HepG2 (cell line): ENCODE measurements around the gene LRRC15. TPM values are rescaled to one million over a fixed set of nuclear protein-coding genes. Genes with fewer than 3 reads are reported as not detected.

Experiments
- ARNT ChIP-seq: fragments of 450-650 bp; IDR thresholded peaks from 2 replicates; pipeline ENCODE4 v1.6.1; 2017
- CCAR2 ChIP-seq: fragments of 200-400 bp; formaldehyde crosslinking; optimal IDR thresholded peaks from 2 replicates; pipeline ENCODE3; 2018; ENCODE audit warnings: low read depth, mild to moderate bottlenecking, low read length, moderate library complexity
- CHD4 ChIP-seq: fragments of 200-600 bp; sonication (generic); IDR thresholded peaks from 2 replicates; pipeline ENCODE4 v1.7.0; 2017; ENCODE audit warnings: mild to moderate bottlenecking, low read length, borderline replicate concordance
- ELF1 ChIP-seq: sonication (generic); formaldehyde crosslinking; IDR thresholded peaks from 2 replicates; pipeline ENCODE4 v1.4.0; 2020; ENCODE audit warnings: missing genetic modification reagents
- HOXA3 ChIP-seq: sonication (generic); formaldehyde crosslinking; IDR thresholded peaks from 2 replicates; pipeline ENCODE4 v1.5.0; 2020; ENCODE audit warnings: missing genetic modification reagents
- MEIS2 ChIP-seq: sonication (generic); formaldehyde crosslinking; IDR thresholded peaks from 2 replicates; pipeline ENCODE4 v1.9.0; 2021; ENCODE audit warnings: mild to moderate bottlenecking, missing genetic modification reagents
- NFRKB ChIP-seq: fragments of 450-650 bp; IDR thresholded peaks from 2 replicates; pipeline ENCODE4 v1.6.1; 2017
- SNAPC2 ChIP-seq: sonication (generic); formaldehyde crosslinking; IDR thresholded peaks from 2 replicates; pipeline ENCODE4 v1.8.1; 2022; ENCODE audit warnings: mild to moderate bottlenecking, missing genetic modification reagents
- TAF1 ChIP-seq: sonication (generic); formaldehyde crosslinking; IDR thresholded peaks from 2 replicates; pipeline ENCODE4 v1.4.0; 2020; ENCODE audit warnings: missing genetic modification reagents
- ZNF564 ChIP-seq: sonication (generic); formaldehyde crosslinking; IDR thresholded peaks from 2 replicates; pipeline ENCODE4 v1.8.1; 2023; ENCODE audit warnings: mild to moderate bottlenecking, missing genetic modification reagents
- ZNF781 ChIP-seq: sonication (generic); formaldehyde crosslinking; IDR thresholded peaks from 2 replicates; pipeline ENCODE4 v1.5.1; 2020; ENCODE audit warnings: borderline replicate concordance, mild to moderate bottlenecking, missing genetic modification reagents; ENCODE audit errors: not compliant biosample characterization
- ZSCAN20 ChIP-seq: sonication (generic); formaldehyde crosslinking; IDR thresholded peaks from 2 replicates; pipeline ENCODE4 v1.4.0; 2020; ENCODE audit warnings: missing genetic modification reagents, mild to moderate bottlenecking, borderline replicate concordance
- polyA plus RNA-seq, 8 experiments: library from polyadenylated mRNA; depleted of rRNA in 3 of 8; stranded (reverse) in 7 of 8; unstranded in 1 of 8; fragments of >200 nt; fragmentation: Illumina TruSeq in 4 of 8; extraction: Trizol in 4 of 8; gene quantifications; 2 replicates each; pipeline versions ENCODE4 v1.2.1 to v1.2.3, GENCODE V29; 2011 to 2016; ENCODE audit warnings: low read depth in 4 of 8, missing spikeins in 1 of 8, mixed read lengths in 1 of 8; ENCODE audit not compliant: insufficient read depth in 1 of 8
- total RNA-seq, 5 experiments: library from RNA; depleted of rRNA; stranded (reverse); fragments of >200 nt; fragmentation: Illumina TruSeq; extraction: Trizol; gene quantifications; 2 replicates each; pipeline ENCODE4 v1.2.3, GENCODE V29; 2016; ENCODE audit warnings: low read depth in 1 of 5
- TF ChIP-seq, protein P1 (sequence below): sonication (generic); formaldehyde crosslinking; IDR thresholded peaks from 2 replicates; pipeline ENCODE4 v1.5.0; 2020; ENCODE audit warnings: missing genetic modification reagents
- TF ChIP-seq, protein P2 (sequence below): sonication (generic); formaldehyde crosslinking; IDR thresholded peaks from 2 replicates; pipeline ENCODE4 v1.4.0; 2020; ENCODE audit warnings: mild to moderate bottlenecking, missing genetic modification reagents
- TF ChIP-seq, protein P3 (sequence below): sonication (generic); formaldehyde crosslinking; conservative IDR thresholded peaks from 2 replicates; pipeline ENCODE4 v1.4.0; 2020; ENCODE audit warnings: missing genetic modification reagents
- TF ChIP-seq, protein P4 (sequence below): sonication (generic); formaldehyde crosslinking; IDR thresholded peaks from 2 replicates; pipeline ENCODE4 v1.4.0; 2020; ENCODE audit warnings: mild to moderate bottlenecking, missing genetic modification reagents
- TF ChIP-seq, protein P5 (sequence below): sonication (generic); formaldehyde crosslinking; IDR thresholded peaks from 2 replicates; pipeline ENCODE4 v1.4.0; 2020; ENCODE audit warnings: missing genetic modification reagents
- TF ChIP-seq, protein P6 (sequence below): sonication (generic); formaldehyde crosslinking; IDR thresholded peaks from 2 replicates; pipeline ENCODE4 v1.5.0; 2020; ENCODE audit warnings: missing genetic modification reagents
- TF ChIP-seq, protein P7 (sequence below): sonication (generic); formaldehyde crosslinking; IDR thresholded peaks from 2 replicates; pipeline ENCODE4 v1.5.1; 2020; ENCODE audit warnings: mild to moderate bottlenecking, missing genetic modification reagents

The LRRC15 gene
- total and polyA plus RNA-seq, 2 of the 13 experiments (the other 11 are each of a cell fraction or from before 2014, with no cell fraction given): not detected

DNA sequence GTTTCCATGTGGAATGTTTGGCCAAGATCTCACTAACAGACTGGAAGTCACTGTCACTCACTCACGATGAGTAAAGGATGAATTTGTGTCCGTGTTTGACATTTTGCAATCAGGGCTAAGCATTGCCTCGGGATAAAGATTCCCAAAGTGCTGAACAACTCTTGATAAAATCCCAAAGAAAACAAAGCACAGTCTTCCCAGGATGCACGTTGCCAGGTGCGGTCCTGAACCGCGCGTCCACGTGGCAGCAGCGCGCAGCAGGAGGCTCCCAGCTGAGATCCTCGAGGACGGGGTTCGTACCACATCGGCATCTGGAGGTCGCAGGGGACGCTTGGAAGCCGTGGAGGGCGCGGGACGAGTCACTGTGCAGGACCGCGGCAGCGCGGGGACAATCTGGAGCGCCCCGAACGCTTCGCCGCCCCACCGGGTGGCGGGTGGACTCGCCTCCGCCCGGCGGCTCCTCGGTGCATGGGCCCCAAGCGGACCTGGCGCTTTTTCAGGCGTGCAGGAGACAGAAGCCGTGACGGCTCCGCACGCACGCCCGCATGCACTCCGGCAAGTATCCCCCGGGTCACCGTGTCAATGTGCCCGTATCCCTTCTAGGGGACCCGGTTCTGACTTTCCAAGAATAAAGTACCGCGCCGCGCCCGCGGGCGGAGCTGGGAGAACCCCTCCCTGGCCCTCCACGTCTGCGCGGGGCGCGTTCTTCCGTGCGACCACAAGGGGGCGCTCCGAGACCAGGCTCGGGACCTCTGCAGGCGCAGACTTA, 36.1 kb downstream of the LRRC15 start (continued):
- no peak for TF ChIP-seq CCAR2
- TF ChIP-seq, protein P1, sequence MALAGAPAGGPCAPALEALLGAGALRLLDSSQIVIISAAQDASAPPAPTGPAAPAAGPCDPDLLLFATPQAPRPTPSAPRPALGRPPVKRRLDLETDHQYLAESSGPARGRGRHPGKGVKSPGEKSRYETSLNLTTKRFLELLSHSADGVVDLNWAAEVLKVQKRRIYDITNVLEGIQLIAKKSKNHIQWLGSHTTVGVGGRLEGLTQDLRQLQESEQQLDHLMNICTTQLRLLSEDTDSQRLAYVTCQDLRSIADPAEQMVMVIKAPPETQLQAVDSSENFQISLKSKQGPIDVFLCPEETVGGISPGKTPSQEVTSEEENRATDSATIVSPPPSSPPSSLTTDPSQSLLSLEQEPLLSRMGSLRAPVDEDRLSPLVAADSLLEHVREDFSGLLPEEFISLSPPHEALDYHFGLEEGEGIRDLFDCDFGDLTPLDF (CRISPR knock-in tag): no peak; the same call in 1 of the 2 replicates
- TF ChIP-seq, protein P2, sequence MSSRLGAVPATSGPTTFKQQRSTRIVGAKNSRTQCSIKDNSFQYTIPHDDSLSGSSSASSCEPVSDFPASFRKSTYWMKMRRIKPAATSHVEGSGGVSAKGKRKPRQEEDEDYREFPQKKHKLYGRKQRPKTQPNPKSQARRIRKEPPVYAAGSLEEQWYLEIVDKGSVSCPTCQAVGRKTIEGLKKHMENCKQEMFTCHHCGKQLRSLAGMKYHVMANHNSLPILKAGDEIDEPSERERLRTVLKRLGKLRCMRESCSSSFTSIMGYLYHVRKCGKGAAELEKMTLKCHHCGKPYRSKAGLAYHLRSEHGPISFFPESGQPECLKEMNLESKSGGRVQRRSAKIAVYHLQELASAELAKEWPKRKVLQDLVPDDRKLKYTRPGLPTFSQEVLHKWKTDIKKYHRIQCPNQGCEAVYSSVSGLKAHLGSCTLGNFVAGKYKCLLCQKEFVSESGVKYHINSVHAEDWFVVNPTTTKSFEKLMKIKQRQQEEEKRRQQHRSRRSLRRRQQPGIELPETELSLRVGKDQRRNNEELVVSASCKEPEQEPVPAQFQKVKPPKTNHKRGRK (CRISPR knock-in tag): no peak
- TF ChIP-seq, protein P3, sequence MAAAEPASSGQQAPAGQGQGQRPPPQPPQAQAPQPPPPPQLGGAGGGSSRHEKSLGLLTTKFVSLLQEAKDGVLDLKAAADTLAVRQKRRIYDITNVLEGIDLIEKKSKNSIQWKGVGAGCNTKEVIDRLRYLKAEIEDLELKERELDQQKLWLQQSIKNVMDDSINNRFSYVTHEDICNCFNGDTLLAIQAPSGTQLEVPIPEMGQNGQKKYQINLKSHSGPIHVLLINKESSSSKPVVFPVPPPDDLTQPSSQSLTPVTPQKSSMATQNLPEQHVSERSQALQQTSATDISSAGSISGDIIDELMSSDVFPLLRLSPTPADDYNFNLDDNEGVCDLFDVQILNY (CRISPR knock-in tag): peak; percentile 38; the same call in 1 of the 2 replicates
- TF ChIP-seq, protein P4, sequence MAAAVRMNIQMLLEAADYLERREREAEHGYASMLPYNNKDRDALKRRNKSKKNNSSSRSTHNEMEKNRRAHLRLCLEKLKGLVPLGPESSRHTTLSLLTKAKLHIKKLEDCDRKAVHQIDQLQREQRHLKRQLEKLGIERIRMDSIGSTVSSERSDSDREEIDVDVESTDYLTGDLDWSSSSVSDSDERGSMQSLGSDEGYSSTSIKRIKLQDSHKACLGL: peak; percentile 98
- peak; percentile 48; the same call in 1 of the 2 replicates for TF ChIP-seq ZSCAN20 (CRISPR knock-in tag)
- no peak; the same call in 1 of the 2 replicates for TF ChIP-seq ELF1 (CRISPR knock-in tag)
- TF ChIP-seq, protein P5, sequence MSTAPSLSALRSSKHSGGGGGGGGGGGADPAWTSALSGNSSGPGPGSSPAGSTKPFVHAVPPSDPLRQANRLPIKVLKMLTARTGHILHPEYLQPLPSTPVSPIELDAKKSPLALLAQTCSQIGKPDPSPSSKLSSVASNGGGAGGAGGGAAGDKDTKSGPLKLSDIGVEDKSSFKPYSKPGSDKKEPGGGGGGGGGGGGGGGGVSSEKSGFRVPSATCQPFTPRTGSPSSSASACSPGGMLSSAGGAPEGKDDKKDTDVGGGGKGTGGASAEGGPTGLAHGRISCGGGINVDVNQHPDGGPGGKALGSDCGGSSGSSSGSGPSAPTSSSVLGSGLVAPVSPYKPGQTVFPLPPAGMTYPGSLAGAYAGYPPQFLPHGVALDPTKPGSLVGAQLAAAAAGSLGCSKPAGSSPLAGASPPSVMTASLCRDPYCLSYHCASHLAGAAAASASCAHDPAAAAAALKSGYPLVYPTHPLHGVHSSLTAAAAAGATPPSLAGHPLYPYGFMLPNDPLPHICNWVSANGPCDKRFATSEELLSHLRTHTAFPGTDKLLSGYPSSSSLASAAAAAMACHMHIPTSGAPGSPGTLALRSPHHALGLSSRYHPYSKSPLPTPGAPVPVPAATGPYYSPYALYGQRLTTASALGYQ (CRISPR knock-in tag): no peak
- peak; percentile 94 for TF ChIP-seq ZNF564 (CRISPR knock-in tag)
- TF ChIP-seq SNAPC2: no peak; the same call in 1 of the 2 replicates
- TF ChIP-seq, protein P6, sequence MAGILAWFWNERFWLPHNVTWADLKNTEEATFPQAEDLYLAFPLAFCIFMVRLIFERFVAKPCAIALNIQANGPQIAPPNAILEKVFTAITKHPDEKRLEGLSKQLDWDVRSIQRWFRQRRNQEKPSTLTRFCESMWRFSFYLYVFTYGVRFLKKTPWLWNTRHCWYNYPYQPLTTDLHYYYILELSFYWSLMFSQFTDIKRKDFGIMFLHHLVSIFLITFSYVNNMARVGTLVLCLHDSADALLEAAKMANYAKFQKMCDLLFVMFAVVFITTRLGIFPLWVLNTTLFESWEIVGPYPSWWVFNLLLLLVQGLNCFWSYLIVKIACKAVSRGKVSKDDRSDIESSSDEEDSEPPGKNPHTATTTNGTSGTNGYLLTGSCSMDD: peak; percentile 93
- TF ChIP-seq, protein P7, sequence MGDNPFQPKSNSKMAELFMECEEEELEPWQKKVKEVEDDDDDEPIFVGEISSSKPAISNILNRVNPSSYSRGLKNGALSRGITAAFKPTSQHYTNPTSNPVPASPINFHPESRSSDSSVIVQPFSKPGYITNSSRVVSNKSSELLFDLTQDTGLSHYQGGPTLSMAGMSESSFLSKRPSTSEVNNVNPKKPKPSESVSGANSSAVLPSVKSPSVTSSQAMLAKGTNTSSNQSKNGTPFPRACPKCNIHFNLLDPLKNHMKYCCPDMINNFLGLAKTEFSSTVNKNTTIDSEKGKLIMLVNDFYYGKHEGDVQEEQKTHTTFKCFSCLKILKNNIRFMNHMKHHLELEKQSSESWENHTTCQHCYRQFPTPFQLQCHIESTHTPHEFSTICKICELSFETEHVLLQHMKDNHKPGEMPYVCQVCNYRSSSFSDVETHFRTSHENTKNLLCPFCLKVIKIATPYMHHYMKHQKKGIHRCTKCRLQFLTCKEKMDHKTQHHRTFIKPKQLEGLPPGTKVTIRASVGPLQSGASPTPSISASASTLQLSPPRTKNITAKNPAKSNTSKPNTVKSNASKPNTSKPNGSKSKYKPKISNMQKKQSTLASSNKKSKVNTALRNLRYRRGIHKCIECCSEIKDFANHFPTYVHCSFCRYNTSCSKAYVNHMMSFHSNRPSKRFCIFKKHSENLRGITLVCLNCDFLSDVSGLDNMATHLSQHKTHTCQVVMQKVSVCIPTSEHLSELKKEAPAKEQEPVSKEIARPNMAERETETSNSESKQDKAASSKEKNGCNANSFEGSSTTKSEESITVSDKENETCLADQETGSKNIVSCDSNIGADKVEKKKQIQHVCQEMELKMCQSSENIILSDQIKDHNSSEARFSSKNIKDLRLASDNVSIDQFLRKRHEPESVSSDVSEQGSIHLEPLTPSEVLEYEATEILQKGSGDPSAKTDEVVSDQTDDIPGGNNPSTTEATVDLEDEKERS (CRISPR knock-in tag): peak; percentile 41
- no peak for TF ChIP-seq NFRKB
- peak; percentile 95 for TF ChIP-seq ZNF781 (CRISPR knock-in tag)
- peak; percentile 67 for TF ChIP-seq HOXA3 (CRISPR knock-in tag)
- TF ChIP-seq ARNT: no peak
- peak; percentile 19; the same call in 1 of the 2 replicates for TF ChIP-seq MEIS2 (CRISPR knock-in tag)
- TF ChIP-seq CHD4: no peak
- TF ChIP-seq TAF1 (CRISPR knock-in tag): peak; percentile 35; the same call in 1 of the 2 replicates
